NCI-H1048 (cell line): ENCODE results near the gene PKN2.
"Not testable (repeated sequence)": the region's sequence is repeated elsewhere in the genome, so short reads cannot be mapped to it uniquely, and the experiment has no call there.

Source experiments
- DNase-seq: peaks from one replicate; lab custom pipeline; 2025; lab: John Stamatoyannopoulos, UW

Gene PKN2

DNA sequence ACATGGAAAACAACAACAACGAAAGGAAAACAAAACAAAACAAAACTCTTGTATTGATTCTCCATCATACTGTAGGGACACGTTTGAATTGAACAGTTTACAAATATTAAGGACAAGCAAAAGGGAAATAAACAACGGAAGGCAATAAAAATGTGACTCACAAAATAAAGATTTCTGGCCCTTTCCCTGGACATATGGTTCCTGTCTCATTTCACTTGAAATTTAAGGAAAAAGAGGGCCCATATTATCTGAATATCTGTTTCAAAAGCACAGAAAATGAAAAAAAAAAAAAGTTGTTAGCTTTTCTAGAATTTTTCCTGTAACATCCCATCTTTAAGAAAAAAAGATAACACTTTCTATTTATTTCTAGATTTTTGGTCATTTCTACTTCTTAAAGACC lies 3.6 kb upstream of the PKN2 start:
- no peak for DNase-seq

DNA sequence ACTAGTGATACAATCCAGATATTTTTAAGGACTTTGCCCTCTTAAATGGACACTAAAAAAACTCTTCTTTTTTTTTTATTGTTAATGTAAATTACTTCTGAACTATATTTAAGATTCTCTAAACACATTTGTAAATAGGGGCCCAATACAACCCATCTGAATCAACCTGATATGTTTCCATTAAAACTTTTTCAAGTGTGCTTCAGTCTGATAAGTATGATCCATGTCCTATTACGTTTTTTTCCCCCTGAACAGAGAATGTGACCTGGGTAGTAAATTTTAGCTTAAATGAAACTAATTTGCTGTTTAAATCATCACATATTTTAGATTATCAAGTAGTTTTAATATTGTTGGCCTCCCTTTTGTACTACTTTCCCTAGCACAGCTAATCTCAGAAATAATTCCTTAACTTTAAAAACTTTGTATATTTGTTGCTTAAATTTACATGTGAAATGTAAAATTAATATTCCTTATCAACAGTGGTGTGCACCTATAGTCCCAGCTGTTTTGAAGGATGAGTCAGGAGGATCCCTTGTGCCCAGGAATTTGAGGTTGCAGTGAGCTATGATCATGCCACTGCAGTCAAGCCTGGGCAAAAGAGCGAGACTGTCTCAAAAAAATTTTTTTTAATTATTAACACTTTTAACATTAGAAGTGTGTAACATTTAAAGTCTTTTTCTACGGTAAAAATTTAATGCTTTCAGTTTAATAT lies 3.0 kb upstream of the PKN2 start:
- DNase-seq: no peak

DNA sequence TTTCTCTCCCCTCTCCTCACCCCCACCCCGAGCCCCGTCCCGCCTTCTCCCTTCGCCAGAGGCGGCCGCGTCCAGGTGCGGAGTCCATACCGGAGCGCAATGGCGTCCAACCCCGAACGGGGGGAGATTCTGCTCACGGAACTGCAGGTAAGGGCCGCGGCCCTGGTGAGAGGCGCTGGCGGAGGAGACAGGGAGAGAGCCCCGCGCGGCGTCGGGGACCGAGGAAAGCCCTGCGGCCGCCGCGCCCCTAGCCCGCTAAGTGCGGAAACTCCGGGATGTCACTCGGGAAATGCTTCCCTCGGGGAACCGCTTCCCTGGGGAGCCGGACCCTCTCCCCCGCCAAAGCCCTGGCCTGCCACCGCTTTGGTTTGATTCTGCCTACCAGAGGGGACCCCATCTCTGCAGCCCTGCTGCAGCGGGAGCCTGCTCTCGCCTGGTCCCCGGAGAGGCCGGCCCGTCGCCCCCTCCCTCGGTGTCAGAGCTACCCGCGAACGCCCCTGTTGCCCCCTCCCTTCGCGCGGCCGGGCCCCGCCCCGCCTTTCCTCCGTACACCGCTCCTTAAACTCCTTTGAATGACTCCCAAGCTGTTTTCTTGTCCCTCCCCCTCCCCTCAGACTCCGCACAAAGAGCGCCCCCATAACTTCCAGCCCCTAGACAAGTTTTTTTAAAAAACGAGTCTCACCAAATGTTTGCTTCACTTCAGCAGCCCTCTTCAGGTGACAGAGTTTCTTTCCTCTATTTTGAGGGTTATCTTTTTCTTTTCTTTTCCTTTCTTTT lies 597 bp downstream of the PKN2 start:
- peak; percentile 35 for DNase-seq

DNA sequence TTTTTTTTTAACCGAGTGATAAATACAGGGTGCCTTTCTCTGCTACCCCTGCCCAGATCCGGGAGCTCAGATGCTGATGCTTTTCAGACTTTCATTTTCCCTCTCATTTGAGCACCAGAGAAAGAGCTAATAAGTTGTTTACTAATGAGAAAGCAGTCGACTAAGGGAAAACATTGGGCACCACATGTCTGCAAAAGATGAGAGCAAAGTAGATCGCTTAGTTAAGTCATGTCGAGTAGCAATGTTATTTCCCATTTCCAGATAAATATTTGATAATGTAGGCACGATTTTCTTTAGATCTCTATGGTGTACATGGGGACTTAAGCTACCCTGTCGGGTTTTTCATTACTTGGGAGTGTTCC lies 1.2 kb downstream of the PKN2 start:
- DNase-seq: no peak

DNA sequence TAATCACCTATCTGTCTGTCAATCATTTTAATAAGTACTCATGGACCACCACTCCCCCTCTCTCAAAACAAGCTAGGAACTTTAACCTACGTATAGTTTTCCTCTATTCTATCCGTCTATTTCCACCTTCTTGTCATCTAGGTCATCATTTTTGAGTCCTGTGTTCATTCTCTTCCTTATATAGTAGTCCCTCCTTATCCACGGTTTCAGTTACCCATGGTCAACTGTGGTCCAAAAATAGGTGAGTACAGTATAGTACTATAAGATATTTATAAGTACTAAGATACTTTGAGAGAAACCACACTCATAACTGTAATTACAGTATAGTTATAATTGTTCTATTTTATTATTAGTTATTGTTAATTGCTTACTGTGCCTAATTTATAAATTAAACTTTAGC lies 7.5 kb downstream of the PKN2 start:
- no peak for DNase-seq

DNA sequence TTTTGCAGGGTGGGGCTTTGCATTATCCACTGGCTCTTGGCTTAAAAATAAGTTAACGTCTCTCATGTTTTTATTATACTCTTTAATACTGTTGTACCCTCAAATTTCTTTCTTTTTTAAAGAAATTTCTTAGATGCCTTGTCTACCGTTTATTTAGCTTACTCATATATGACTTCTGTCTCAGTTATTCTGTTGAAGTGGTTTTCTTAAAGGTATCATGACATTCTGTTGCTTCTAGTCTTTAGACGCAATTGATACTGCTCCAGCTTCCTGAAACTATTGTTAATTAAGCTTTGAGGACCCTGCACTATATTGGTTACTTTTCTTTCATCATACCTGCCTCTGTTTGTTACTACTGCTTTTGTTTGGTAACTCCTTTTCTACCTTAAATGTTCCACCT lies 11.7 kb downstream of the PKN2 start:
- no peak for DNase-seq

DNA sequence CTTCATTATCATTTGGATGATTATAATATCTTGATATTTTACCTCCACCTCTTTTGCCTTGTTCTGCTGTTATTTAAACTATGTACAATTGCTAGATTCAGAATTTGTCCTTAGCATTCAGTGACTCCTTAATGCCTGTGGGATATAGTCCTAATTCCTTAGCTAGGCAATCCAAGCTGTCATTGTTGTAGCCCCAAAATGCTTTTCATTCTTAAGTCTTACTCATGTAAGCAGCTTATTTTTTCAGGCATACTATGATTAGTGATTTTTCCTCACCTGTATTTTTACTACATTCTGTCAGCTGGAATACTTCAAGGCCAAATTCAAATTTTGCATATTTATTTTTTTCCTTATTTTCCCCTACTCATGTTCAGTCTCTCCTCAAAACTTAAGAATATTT lies 13.4 kb downstream of the PKN2 start:
- DNase-seq: no peak

DNA sequence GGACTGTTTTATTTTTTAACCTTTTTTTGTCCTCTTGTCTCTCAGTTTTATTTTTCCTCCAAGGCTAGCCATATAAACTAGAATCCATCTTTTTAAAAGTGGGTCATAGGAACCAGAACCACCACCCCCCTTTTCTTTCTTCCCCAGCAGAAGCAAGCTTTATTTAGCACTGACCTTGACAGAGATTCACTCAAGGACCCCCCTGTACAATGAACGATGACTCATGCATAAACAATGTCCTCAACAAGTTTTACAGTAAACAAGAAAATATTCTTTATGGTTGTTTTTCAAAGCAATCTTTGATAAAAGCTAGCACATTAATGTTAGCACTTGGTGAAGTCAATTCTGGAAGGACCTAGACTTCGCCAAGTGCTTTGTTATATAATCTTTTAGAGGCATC lies 14.1 kb downstream of the PKN2 start:
- DNase-seq: no peak

DNA sequence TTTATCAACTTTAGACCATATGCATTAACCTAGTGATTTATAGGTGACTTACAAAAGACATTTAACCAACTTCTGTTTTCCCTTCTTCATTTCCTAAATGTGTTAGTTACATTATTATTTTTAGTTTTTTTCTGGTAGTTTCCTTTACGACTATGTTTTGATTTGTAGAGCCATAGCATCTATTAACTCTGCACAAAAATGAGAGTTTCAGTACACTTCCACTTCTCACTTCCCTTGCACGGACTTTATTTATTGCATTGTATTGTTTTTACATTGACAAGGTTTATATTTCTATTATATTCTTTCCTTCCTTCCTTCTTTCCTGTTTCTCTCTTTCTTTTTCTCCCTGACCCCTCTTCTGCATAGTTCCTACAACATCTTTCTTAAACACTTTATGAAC lies 14.7 kb downstream of the PKN2 start:
- no peak for DNase-seq

DNA sequence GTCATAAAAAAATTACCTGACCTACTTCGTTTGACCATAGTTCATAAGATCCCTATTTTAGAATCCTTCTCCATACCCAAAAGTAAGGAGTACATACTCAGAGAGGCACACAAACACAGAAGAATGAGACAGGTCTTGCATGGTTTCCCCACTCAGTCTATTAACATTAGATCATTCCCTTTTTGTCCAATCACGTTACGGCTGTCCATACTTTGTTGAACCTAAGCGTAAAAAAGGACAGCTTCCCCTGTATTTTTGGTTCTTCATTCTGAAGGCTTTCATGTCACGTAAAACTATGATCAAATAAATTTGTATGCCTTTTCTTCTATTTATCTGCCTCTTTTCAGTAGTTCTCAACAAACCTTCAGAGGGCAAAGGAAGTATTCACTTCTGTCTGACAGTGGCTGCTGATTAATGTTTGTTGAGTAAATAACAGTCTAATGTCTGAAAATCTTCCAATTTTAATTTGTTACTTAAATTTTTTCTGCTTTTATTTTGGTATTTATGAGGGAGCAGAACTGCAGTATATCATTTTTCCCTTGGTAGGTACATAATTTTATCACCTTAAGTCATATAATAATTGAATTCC lies 16.4 kb downstream of the PKN2 start:
- DNase-seq: no peak

DNA sequence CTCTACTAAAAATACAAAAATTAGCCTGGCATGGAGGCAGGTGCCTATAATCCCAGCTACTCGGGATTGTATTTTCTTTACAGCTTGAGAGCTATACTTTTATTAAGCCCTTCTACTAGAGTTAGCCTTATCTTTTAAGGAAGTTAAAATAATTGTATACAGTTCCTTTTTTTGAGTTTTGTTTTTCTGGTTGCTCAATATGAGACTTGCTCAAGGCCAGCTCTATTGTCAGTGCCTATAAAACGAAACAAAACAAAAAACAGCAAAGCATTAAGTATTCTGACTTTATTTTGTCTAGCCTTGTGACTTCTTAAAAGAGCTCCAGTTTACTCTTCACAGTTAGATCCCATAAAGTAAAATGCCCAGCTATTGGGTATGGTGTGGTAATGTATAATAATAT lies 17.2 kb downstream of the PKN2 start:
- DNase-seq: no peak

DNA sequence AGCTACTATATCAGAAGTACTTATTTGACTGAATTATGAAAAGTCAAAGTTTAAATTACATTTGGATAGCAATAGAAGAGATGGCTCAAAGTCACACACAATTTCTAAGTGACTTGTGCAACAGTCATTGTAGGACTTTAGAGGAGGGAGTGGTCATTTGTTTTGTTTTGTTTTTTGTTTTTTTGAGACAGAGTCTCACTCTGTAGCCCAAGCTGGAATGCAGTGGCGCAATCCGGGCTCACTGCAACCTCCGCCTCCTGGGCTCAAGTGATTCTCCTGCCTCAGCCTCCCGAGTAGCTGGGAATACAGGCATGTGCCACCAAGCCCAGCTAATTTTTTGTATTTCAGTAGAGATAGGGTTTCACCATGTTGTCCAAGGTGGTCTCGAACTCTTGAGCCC lies 17.7 kb downstream of the PKN2 start:
- not testable (repeated sequence) for DNase-seq

DNA sequence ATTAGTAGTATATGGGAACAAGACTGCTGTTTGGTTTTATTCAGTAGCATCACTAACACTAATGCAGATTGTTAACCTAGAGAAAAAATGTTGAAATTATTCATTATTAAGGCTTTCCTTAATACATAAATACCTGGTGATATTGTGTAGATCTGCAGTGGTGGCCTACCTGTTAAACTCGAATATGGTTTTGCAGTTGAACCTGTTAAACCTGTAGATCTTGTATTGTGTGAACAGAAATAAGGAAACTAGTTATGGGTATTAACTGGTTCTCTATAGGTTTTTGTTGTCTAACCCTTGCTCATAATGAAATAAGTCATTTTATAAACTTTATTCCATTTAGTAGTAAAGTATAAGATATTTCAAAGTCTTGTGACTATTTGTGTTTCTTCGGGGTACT lies 23.9 kb downstream of the PKN2 start:
- no peak for DNase-seq

DNA sequence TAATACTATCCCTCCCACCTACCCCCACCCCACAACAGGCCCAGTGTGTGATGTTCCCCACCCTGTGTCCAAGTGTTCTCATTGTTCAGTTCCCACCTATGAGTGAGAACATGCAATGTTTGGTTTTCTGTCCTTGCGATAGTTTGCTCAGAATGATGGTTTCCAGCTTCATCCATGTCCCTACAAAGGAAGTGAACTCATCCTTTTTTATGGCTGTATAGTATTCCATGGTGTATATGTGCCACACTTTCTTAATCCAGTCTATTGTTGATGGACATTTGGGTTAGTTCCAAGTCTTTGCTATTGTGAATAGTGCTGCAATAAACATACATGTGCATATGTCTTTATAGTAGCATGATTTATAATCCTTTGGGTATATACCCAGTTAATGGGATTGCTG lies 28.8 kb downstream of the PKN2 start:
- not testable (repeated sequence) for DNase-seq

DNA sequence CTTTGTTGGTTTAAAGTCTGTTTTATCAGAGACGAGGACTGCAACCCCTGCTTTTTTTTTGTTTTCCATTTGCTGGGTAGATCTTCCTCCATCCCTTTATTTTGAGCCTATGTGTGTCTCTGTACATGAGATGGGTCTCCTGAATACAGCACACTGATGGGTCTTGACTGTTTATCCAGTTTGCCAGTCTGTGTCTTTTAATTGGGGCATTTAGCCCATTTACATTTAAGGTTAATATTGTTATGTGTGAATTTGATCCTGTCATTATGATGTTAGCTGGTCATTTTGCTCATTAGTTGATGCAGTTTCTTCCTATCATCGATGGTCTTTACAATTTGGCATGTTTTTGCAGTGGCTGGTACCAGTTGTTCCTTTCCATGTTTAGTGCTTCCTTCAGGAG lies 32.5 kb downstream of the PKN2 start:
- not testable (repeated sequence) for DNase-seq

DNA sequence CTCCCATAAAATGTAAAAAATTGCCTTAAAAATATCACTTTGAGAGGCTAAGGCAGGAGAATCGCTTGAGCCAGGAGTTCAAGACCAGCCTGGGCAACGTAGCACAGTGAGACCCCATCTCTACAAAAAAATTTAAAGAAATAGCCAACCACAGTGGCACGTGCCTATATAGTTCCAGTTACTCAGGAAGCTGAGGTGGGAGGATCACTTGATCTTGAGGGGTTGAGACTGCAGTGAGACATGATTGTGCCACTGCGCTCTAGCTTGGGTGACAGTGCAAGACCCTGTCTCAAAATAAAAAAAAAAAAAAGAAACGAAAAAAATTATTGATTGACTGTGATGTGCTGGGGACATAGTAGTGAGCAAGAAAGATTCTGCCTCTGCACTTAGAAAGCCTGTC lies 38.4 kb downstream of the PKN2 start:
- no peak for DNase-seq

DNA sequence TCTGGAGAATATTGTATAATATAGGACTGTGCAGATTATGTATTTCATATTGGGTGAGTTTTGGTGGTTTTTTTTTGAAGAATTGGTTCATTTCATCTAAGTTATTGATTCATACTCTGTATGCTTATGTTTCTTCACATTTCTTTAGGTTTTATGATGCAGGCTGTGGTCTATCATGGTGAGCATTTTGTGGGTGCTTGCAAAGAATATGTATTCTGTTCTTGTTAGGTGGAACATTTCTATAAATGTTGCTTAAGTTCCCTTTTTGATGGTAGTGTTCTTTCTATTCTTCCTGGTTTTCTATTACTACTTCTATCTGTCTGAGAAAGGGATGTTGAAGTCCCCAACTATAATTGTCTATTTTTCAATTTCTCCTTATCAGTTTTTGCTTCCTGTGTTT lies 42.6 kb downstream of the PKN2 start:
- no peak for DNase-seq

DNA sequence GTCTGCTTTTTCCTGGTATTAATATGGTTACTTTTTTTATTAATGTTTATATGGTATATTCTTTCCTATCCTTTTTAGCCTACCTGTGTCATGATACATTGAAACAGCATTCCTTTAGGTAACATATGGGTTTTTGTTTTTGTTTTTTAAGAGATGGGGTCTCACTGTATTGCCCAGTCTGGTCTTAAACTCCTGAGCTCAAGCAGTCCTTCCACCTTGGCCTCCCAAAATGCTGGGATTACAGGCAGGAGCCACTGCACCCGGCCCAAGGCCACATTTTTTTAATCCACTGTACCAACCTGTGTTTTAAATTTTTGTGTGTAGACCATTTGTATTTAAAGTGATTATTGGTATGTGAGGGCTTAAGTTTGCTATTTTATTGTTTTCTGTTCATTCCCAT lies 43.1 kb downstream of the PKN2 start:
- DNase-seq: no peak

DNA sequence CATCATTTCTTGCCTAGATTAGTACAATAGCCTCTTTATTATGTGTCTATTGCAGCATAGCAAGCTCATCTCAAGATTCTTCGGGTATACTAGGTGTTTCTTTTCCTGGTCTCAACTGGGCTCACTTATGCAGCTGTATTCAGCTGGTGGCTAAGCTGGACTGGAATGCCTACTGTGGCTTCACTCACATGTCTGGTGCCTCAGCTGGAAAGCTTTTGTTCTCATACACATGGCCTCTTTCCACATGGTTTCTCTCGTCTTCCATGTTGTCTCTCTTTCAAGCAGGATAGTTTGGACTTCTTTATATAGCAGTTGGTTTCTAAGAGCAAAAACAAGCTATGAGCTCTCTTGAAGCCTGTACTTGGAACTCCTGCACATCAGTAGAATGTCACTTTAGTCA lies 45.2 kb downstream of the PKN2 start:
- no peak for DNase-seq

DNA sequence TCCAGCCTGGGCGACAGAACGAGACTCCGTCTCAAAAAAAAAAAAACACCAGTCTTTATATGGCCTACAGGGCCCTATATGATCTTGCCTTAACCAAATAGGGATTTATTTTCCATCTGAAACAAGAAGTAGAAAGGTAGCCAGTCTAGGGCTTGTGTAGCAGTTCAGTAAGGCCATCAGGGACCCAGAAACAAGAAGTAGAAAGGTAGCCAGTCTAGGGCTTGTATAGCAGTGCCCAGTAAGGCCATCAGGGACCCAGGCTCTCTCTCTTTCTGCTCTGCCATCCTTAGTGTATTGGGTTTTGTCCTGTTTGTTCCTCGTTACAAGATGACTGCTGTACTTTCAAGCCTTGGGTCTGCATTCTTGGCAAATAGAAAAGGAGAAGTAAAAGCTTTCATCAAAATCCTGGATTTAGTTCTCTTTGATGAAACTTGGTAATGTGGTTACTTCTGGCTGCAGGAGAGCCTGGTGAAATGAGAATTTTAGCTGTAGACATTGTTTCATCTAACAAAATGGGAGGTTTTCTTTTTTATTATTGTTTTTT lies 46.1 kb downstream of the PKN2 start:
- DNase-seq: no peak

DNA sequence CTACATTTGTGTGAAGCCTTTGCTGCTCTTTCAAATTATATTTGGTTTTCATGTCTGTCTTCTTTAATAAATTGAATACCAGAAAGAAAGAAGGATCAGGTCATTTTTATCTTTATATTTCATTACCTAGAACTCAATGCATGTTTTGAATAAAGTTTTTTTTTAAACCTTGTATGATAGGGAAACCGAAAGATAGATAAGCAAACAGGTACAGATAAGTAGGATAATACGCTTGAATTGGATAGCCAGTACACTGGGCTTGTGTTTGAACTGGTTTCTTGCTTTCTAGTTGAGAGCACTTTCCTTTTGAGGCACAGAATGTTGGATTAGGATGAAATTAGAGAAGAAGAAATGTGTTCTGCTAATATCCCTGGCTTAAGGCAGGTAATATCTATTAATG lies 46.9 kb downstream of the PKN2 start:
- no peak for DNase-seq

DNA sequence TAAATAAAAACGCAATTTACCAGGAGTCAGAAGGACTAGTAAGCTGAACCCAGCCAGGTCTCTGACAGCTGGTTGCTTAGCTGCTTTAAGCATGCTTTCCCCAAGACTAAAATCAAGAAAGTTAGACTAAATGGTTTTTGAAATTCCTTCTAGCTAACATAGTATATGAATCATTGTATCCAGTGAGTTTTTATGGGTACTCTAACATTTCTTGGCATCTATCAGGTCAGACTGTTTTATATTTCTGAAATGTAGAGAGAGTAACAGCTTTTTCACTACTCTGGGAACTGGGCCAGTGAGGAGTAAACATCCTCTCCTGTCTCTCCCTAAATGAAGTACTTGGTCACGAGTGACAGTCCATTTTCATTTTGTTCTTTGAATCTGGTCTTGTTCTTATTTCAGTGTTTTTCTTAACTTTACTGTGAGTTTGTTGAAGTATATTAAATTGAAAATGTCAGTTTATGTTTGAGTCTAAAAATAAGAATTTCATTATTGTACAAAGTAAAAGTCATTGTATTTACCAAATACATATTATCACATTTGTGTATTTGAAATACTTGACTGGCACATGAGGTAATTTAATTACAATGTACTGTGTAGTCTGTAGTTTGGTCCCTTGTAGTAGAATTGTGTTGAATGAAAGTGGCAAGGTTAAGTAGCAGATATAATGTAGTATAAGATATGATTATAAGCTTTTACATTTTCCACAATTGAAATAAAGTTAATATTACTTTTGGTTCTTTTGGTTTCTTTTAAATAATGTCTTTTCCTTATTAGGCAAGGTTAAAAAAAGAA lies 47.6 kb downstream of the PKN2 start:
- DNase-seq: no peak
